ENCODE results near the gene MTSS2. TPM values are rescaled to one million over a fixed set of nuclear protein-coding genes. Genes with fewer than 3 reads are reported as not detected.
A peak's percentile ranks its signal among the peaks of the same experiment; 100 is the strongest.

The MTSS2 gene
- total and polyA plus RNA-seq, 2 experiments from 2014 or later: 16.5 to 19.6 TPM

GRCh38 chr16:70699696-70700095 lies 13.8 kb upstream of the MTSS2 start:
- WGBS (ENCODE audit: low lambda C conversion rate, missing lambda C conversion rate): 98% methylated on average over 16 of the region's 17 CpGs

GRCh38 chr16:70698901-70699300 lies 13.0 kb upstream of the MTSS2 start:
- H3K9me3 ChIP-seq (ENCODE audit: low read depth): no peaks in the 10 kb centered on the region
- H3K9me2 ChIP-seq (replicated peaks; ENCODE audit: insufficient read depth): no peaks in the 10 kb centered on the region
- H3K79me2 ChIP-seq: no peaks in the 10 kb centered on the region
- H3K4me1 ChIP-seq (ENCODE audit: insufficient read depth): peaks cover 42% of the 10 kb centered on the region
- no peaks in the 10 kb centered on the region for H4K20me1 ChIP-seq (ENCODE audit: insufficient read depth, poor library complexity, severe bottlenecking)
- H3K27me3 ChIP-seq: no peaks in the 10 kb centered on the region
- TF ChIP-seq CTCF (IDR thresholded peaks at IDR 0.05; ENCODE audit: poor library complexity) (no peak), EZH2 (IDR thresholded peaks at IDR 0.05; ENCODE audit: borderline replicate concordance) (no peak)
- no peak overlapping the region for H3K4me3 ChIP-seq
- no peak overlapping the region for H2AFZ ChIP-seq
- H3K27ac ChIP-seq: no peak overlapping the region
- DNase-seq (ENCODE audit: low spot score): no peak
- no peak overlapping the region for H3K4me2 ChIP-seq
- no peaks in the 10 kb centered on the region for H3K36me3 ChIP-seq (replicated peaks; ENCODE audit: insufficient read depth, low read depth)
- WGBS (ENCODE audit: low lambda C conversion rate, missing lambda C conversion rate): 92% methylated on average over 9 of the region's 10 CpGs

More at GRCh38 chr16:70699696-70700095, 13.8 kb upstream of the MTSS2 start:
- H2AFZ ChIP-seq: no peak overlapping the region
- H3K79me2 ChIP-seq: no peaks in the 10 kb centered on the region
- H3K4me3 ChIP-seq: no peak overlapping the region
- H3K9me2 ChIP-seq (replicated peaks; ENCODE audit: insufficient read depth): no peaks in the 10 kb centered on the region
- no peaks in the 10 kb centered on the region for H3K9me3 ChIP-seq (ENCODE audit: low read depth)
- TF ChIP-seq EZH2phosphoT487 (IDR thresholded peaks at IDR 0.05; ENCODE audit: low read depth, severe bottlenecking, unreplicated experiment): no peak
- no peak overlapping the region for H3K4me2 ChIP-seq
- H3K27ac ChIP-seq: no peak overlapping the region
- no peaks in the 10 kb centered on the region for H3K36me3 ChIP-seq (replicated peaks; ENCODE audit: insufficient read depth, low read depth)
- peaks cover 34% of the 10 kb centered on the region for H3K4me1 ChIP-seq (ENCODE audit: insufficient read depth)
- H3K27me3 ChIP-seq: no peaks in the 10 kb centered on the region
- DNase-seq (ENCODE audit: low spot score): no peak
- no peaks in the 10 kb centered on the region for H4K20me1 ChIP-seq (ENCODE audit: insufficient read depth, poor library complexity, severe bottlenecking)

GRCh38 chr16:70697594-70698170 lies 11.8 kb upstream of the MTSS2 start:
- H3K4me2 ChIP-seq: no peak overlapping the region
- no peak overlapping the region for H2AFZ ChIP-seq
- no peak for DNase-seq (ENCODE audit: low spot score)
- no peaks in the 10 kb centered on the region for H3K27me3 ChIP-seq
- no peaks in the 10 kb centered on the region for H3K36me3 ChIP-seq (replicated peaks; ENCODE audit: insufficient read depth, low read depth)
- no peaks in the 10 kb centered on the region for H3K79me2 ChIP-seq
- H3K4me1 ChIP-seq (ENCODE audit: insufficient read depth): peaks cover 42% of the 10 kb centered on the region
- H3K4me3 ChIP-seq: no peak overlapping the region
- TF ChIP-seq EZH2 (IDR thresholded peaks at IDR 0.05; ENCODE audit: borderline replicate concordance): no peak
- no peak for TF ChIP-seq EZH2phosphoT487 (IDR thresholded peaks at IDR 0.05; ENCODE audit: low read depth, severe bottlenecking, unreplicated experiment)
- no peak for TF ChIP-seq CTCF (IDR thresholded peaks at IDR 0.05; ENCODE audit: poor library complexity)
- no peaks in the 10 kb centered on the region for H3K9me2 ChIP-seq (replicated peaks; ENCODE audit: insufficient read depth)
- 78% methylated on average over 14 of the region's 14 CpGs for WGBS (ENCODE audit: low lambda C conversion rate, missing lambda C conversion rate)
- H3K9me3 ChIP-seq (ENCODE audit: low read depth): no peaks in the 10 kb centered on the region
- no peaks in the 10 kb centered on the region for H4K20me1 ChIP-seq (ENCODE audit: insufficient read depth, poor library complexity, severe bottlenecking)
- H3K27ac ChIP-seq: peak overlapping the region; percentile 65

GRCh38 chr16:70696952-70697593 lies 11.2 kb upstream of the MTSS2 start:
- Histone ChIP-seq H3K9me2 (replicated peaks; ENCODE audit: insufficient read depth) (no peaks in the 10 kb centered on the region), H4K20me1 (ENCODE audit: insufficient read depth, poor library complexity, severe bottlenecking) (no peaks in the 10 kb centered on the region), H3K4me3 (no peak overlapping the region), H3K4me2 (no peak overlapping the region), H3K27me3 (no peaks in the 10 kb centered on the region), H3K27ac (peak overlapping the region; percentile 65), H3K4me1 (ENCODE audit: insufficient read depth) (peaks cover 45% of the 10 kb centered on the region), H3K9me3 (ENCODE audit: low read depth) (no peaks in the 10 kb centered on the region), H2AFZ (no peak overlapping the region), H3K79me2 (no peaks in the 10 kb centered on the region), H3K36me3 (replicated peaks; ENCODE audit: insufficient read depth, low read depth) (no peaks in the 10 kb centered on the region)
- WGBS (ENCODE audit: low lambda C conversion rate, missing lambda C conversion rate): 71% methylated on average over 19 of the region's 19 CpGs
- TF ChIP-seq EZH2phosphoT487 (IDR thresholded peaks at IDR 0.05; ENCODE audit: low read depth, severe bottlenecking, unreplicated experiment): no peak
- no peak for TF ChIP-seq EZH2 (IDR thresholded peaks at IDR 0.05; ENCODE audit: borderline replicate concordance)
- TF ChIP-seq CTCF (IDR thresholded peaks at IDR 0.05; ENCODE audit: poor library complexity): no peak
- no peak for DNase-seq (ENCODE audit: low spot score)

Measured in hepatocyte (in vitro differentiated cells).